Subcutaneous adipose tissue (tissue), 4 donors: ENCODE results near the gene PEF1. TPM values are rescaled to one million over a fixed set of nuclear protein-coding genes. Genes with fewer than 3 reads are reported as not detected.

ENCODE experiments used
- CTCF ChIP-seq: fragments of 450-650 bp; IDR thresholded peaks from one replicate; pipeline ENCODE4 v1.5.1; 2016; ENCODE audit warnings: low read depth, mild to moderate bottlenecking, control low read depth, antibody characterized with exemption, moderate library complexity
- total RNA-seq, 4 donors: library from RNA; depleted of rRNA; stranded (reverse); fragments of >200 nt; gene quantifications; one replicate each; pipeline ENCODE4 v1.1.0, GENCODE V29; 2016

The PEF1 gene
- total RNA-seq, 4 donors from 2014 or later, result 49.6 to 68.8 (median 56.9) TPM

DNA sequence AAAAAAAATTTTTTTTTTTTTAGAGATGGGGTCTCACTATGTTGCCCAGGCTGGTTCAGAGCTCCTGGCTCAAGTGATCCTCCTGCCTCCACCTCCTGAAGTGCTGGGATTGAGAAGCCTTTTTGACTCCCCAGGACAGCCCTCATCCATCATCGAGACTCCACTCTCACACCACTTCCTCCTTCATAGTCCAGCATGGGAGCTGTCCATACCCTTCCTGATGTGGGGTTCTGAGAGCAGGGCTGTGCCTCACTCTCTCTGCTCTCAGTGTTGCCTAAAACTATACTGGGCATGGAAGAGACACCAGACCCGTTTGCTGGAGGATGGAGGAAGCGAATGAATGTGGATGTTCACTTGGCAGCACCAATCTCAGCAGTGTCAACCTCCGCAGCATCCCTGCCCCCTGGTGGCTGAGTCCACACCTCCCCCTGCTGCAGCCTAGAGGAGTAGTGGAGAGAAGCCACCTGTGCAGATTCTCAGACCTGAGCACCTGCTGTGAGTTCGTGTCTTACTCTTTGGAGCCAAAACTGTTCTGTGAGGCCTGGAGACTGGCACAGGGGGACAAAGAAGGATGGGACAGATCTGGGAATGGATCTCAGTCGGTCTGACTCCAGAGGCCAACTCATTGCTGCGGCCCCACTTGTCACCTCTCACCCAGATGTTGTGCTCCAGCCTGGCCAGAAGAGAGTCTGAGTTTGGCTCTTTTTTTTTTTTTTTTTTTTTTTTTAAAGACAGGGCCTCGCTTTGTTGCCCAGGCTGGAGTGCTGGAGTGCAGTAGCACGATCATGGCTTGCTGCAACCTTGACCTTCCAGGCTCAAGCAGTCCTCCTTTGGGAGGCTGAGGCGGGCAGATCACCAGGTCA is 50.7 kb downstream of the PEF1 start:
- TF ChIP-seq CTCF, result no peak

DNA sequence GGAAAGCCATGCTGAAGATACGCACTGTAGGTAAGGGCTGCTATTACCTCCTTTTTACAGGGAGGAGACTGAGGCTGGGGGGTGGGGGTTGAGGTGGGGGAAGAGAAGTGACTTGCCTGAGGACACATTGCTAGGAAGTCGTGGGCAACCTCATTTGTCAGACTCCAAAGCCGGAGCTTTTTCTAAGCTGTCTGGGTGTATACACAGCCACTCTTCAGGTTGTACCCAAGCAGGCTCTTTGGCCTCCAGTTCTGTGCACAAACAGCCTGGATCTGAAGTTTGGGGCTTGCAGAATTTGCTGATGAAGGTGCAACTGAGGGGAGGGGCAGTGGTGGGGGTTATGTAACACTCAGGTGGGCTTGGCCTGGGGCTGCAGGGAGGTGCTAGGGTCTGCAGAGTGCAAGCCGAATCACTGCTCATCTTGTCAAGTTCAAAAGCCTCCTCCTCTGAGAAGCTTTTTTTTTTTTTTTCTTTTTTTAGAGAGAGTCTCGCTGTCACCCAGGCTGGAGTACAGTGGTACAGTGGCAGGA is 51.5 kb downstream of the PEF1 start:
- no peak for TF ChIP-seq CTCF

DNA sequence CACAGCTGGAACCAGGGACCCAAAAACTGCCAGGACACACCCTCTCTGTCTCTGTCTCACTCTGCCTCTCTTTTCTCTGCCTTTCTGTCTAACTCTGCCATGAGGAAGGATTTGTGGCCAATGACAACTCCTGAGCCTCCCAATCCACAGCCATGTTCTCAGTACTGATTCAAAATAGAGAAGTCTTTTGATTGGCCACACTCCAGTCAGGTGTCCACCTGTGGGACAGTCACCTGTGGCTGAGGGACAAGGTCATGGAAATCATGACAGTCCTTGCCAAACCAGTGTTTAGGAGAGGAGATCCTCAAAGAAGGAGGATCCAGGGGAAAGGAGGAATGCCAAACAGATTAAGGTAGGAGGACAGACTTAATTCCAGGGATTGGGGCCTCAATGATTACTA is 52.5 kb downstream of the PEF1 start:
- no peak for TF ChIP-seq CTCF

DNA sequence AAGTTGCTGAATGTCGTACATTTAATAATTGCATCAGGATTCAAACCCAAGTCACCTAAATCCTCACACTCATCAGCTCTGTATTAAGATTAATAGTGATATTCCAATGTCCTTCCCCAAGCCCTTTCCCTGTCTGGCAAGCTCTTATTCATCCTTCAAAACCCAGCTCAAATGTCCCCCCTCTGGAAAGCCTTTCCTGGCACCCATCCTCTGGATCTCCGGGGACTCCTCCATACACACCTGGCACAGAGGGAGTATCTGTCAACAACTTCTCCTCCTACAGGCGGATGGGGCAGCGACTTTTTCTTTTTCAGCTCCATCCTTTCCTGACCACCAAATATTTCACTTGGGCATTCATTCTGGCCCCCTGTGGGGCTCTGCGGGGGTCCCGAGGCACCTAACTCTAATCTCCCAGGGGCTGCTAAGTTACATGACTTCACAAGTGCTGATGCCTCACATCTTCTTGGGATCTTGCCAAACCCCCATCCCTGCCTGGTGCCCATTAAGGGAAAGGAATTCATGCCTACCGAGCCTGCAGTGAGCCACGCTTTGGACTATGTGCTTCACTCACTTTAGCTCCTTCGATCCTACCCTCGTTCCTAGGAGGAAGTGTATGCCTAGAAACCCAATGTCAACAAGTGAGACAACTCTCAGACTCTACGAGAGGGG is 53.1 kb downstream of the PEF1 start:
- TF ChIP-seq CTCF, result no peak

- TF ChIP-seq CTCF, result no peak
These were observed 55.7 kb downstream of the PEF1 start for GRCh38 chr1:31588751-31589515.

GRCh38 chr1:31587720-31588423 is 56.8 kb downstream of the PEF1 start:
- TF ChIP-seq CTCF, result no peak
